GM19238 (cell line): Measurements from ENCODE around the gene GAL3ST2.
A peak's percentile ranks its signal among the peaks of the same experiment; 100 is the strongest.
"Not testable (repeated sequence)": the region's sequence is repeated elsewhere in the genome, so short reads cannot be mapped to it uniquely, and the experiment has no call there.

ENCODE experiments used
- DNase-seq: peaks from one replicate; pipeline ENCODE4 v3.0.0; 2011; ENCODE audit warnings: low spot score; ENCODE audit not compliant: insufficient read length

Gene GAL3ST2

GRCh38 chr2:241776336-241777169, at the start of gene GAL3ST2:
TSS of gene GAL3ST2 (plus strand) at chr2:241776822. CDS start at chr2:241776956, 134 bp downstream.
- no peak for DNase-seq

DNA sequence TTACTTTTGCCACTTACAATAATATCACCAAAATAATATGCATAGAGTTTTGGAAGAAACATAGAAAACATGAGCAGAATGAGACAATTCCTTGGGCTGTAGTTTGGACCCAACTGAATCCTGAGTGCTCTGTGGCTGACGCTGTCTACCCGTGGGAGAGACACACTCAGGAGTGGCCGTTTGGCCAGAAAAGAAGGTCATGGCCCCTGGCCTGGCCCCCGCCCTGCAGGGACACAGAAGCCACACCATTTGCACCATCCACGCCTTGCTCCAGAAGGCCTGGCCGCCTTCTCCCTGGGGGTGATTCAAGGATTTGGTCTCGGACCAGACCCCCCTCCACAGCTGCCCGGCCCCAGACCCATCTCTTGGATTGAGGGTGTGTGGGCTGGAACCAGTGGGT, 48.6 kb upstream of the GAL3ST2 start:
- no peak for DNase-seq

DNA sequence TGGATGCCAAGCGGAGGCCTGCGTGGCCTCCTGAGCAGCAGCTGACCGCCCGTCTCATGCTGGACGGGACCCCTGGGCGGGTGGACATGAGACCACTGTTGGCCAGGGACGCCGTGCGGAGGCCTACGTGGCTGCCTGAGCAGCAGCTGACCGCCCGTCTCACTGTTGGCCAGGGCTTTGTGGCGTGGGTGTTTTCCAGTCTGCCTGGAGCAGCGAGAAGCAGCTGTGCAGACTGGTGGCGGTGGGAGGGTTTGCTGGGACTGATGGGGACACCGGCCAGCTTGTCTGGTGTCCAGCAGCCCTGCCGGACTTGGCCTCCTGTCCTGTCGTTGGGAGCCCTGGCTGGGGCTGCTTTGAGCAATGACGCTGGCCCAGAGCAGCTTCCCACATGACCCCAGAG, 48.0 kb upstream of the GAL3ST2 start:
- DNase-seq, result no peak

- no peak for DNase-seq
Measured at GRCh38 chr2:241729868-241730267, 46.8 kb upstream of the GAL3ST2 start.

GRCh38 chr2:241730671-241731293, 45.8 kb upstream of the GAL3ST2 start:
- no peak for DNase-seq

DNA sequence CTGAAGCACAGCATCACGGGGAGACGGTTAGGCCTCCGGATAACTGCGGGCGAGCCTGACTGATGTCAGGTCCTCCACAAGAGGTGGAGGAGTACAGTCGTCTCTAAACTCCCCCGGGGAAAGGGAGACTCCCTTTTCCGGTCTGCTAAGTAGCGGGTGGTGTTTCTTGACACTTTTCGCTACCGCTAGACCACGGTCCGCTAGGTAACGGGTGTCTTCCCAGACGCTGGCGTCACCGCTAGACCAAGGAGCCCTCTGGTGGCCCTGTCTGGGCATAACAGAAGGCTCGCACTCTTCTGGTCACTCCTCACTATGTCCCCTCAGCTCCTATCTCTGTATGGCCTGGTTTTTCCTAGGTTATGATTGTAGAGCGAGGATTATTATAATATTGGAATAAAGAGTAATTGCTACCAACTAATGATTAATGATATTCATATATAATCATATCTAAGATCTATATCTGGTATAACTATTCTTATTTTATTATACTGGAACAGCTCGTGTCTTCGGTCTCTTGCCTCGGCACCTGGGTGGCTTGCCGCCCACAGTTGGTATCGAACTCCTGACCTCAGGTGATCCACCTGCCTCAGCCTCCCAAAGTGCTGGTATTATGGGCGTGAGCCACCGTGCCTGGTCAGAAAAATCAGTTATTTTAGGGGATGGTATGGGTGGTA, 44.0 kb upstream of the GAL3ST2 start:
- not testable (repeated sequence) for DNase-seq

DNA sequence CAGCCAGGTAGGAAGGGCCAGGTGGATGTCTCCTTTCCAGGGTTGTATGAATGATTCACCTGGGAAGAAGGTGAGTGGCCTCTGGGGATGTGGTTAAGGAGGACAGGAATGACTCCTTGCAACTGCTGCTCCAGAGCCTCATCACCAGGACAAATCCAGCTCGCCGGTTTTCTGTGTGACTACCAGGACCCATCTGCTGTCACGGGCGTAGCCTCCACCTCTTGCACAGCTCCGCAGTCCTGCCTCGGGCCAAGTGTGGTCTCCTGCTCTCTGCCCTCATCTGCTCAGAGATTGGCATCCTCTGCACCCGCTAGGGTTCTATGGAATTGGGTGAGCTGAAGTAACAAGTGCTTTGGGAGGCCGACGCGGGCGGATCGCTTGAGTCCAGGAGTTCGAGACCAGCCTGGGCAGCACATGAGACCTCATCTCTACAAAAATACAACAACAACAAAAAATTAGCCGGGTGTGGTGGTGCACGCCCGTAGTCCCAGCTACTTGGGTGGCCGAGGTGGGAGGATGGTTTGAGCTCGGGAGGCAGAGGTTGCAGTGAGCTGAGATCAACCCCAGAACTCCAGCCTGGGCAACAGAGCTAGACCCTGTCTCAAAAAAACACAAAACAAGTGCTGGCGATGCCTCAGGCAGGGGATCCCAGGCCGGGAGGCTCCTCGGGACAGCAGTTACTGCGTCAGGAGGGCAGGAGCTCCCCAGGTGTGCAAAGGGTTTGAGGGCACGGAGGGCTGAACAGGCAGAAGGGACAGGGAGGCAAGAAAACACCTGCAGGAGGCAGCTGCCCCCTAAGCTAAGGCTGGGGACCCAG, 43.0 kb upstream of the GAL3ST2 start:
- no peak for DNase-seq

GRCh38 chr2:241734208-241734466, 42.5 kb upstream of the GAL3ST2 start:
- DNase-seq, result peak; percentile 39

DNA sequence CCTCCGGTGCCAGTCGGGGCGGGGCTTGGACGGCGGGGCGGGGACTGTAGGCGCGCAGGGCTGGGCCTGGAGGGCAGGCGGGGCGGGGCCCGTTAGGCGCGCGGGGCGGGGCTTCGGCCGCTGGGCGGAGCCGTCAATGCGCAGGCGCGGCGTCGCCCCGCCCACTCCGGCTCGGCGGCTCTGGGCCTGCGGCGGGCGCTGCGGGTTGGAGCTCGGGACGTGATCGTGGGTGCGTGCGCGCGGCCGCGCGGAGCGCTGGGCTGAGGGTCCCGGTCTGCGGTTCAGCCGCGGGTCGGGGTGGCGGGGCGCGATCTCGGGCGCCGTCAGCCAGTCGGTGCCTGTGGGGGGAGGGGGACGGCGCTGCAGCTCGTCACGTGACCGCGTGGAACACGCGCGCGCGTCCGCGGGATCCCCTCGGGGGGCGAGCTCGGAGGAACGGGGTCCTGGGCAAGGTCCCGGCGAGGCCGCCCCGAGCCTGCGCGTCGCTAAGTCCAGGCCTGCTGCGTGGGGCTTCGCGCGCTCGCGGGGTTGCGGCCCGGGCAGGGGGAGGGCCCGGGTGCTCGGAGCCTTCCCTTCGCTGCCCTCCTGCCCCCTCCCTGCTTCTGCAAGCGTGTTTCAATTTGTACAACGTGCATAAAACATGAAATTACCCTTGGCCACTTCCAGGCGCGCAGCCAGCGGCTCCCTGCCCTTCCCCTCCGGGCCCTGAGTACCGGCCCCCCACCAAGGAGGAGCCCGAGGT, 42.0 kb upstream of the GAL3ST2 start, which contains the start of gene D2HGDH:
D2HGDH (plus strand) TSS at position 164 of the 742 bp plus-strand sequence. CDS start 595 bp downstream, outside the sequence.
- DNase-seq, result peak; percentile 94

- no peak for DNase-seq
Measured at GRCh38 chr2:241736111-241736510, 40.5 kb upstream of the GAL3ST2 start.

- no peak for DNase-seq
Measured at GRCh38 chr2:241738040-241738686, 38.5 kb upstream of the GAL3ST2 start.

DNA sequence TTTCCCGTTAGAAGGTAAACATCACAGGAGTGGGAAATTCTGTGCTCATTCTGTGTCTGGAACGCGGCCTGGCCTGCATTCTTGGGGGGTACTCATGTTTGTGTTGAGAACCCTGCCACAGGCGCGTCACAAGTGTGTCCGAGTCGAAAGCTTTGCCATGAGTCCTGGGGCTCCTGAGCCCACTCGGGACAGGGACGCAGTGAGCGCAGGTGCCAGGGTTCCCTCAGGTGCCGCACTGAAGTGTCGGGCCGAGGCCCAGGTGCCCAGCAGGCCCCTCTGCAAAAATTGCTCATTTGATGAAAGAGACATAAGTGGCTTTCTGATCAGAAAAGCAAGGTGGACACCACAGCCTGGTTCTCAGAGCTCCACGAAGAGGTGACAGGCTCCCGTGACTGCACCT, 37.4 kb upstream of the GAL3ST2 start:
- no peak for DNase-seq

GRCh38 chr2:241739651-241740050, 37.0 kb upstream of the GAL3ST2 start:
- no peak for DNase-seq

- no peak for DNase-seq
Measured at GRCh38 chr2:241741016-241741415, 35.6 kb upstream of the GAL3ST2 start.

GRCh38 chr2:241742320-241742939, 34.2 kb upstream of the GAL3ST2 start:
- no peak for DNase-seq

DNA sequence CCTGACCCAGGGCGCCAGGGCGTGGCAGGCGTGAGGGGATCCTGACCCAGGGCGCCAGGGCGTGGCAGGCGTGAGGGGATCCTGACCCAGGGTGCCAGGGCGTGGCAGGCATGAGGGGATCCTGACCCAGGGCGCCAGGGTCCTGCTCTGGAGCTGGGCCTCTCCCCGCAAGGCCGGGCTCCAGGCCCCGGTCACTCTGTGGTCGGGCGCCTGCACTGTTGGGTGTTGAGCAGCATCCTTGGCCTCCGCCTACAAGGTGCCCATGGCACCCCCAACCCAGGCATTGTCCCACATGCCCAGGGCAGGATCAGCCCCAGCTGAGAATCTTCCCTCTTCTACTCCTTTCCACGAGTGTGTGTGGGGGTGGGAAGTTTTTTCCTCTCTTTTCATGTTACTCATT, 33.6 kb upstream of the GAL3ST2 start:
- DNase-seq, result not testable (repeated sequence)

DNA sequence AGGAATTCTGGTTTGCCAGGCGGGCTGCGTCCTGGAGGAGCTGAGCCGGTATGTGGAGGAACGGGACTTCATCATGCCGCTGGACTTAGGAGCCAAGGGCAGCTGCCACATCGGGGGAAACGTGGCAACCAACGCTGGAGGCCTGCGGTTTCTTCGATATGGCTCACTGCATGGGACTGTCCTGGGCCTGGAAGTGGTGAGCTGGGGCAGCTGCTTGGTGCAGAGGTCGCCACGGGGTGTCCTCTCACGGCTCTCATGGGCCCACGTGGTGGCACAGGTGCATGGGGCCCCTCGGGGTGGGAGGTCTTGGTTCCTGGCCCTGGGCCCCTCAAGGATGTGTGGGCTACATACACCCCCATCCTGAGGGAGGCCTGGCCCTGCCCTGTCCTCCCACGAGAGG, 33.0 kb upstream of the GAL3ST2 start:
- no peak for DNase-seq

DNA sequence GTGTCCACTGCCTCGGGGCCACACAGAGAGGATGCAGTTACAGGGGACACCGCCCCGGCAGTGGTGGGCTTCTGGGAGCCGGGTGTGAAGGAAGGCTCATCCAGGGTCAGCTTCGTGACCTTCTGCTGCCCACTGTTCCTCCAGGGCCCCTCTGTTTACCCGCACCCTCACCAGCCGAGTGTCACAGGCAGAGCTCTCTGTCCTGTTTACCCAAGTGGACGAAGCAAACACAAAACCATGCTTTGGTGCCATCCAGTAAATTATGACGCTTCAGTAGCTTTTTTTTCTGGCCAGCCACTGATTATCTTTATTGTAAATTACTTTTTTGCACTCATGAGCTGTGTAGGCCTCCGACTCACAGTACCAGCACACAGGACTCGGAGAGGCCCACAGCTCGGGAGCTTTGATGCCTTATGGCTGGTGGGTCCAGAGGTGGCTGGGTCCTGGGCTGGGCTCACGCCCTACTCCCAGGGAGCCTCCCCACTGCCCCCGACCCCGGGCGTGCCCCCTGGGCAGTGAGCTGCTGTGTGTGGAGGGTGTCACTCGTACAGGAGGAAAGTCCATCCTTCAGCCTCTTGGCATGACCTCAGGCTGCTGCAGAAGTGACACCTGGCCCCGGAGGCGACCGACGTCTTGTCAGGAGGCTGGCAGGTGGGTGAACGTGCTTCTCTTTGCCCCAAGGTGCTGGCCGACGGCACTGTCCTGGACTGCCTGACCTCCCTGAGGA, 32.4 kb upstream of the GAL3ST2 start:
- DNase-seq, result no peak

DNA sequence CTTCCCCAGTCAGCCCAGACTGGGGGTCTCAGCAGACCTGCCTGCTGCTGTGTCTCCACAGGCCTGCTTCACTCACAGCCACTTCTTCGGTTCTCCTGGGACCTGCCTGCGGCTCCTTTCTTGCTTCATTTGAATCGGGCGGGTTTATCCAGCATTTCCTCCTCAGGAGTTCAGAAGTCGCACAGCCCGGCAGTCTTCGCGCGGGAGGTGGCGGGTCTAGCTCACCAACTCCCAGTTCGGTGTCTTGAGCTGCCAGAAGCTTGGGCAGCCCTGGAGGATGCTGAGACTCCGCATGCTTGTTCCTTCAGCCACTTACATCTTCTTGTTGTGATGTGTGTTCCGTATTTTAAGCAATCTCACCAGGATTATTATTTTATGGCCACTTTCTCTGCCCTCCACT, 31.3 kb upstream of the GAL3ST2 start:
- no peak for DNase-seq
